ENCODE results near the gene ZMIZ2.

DNA sequence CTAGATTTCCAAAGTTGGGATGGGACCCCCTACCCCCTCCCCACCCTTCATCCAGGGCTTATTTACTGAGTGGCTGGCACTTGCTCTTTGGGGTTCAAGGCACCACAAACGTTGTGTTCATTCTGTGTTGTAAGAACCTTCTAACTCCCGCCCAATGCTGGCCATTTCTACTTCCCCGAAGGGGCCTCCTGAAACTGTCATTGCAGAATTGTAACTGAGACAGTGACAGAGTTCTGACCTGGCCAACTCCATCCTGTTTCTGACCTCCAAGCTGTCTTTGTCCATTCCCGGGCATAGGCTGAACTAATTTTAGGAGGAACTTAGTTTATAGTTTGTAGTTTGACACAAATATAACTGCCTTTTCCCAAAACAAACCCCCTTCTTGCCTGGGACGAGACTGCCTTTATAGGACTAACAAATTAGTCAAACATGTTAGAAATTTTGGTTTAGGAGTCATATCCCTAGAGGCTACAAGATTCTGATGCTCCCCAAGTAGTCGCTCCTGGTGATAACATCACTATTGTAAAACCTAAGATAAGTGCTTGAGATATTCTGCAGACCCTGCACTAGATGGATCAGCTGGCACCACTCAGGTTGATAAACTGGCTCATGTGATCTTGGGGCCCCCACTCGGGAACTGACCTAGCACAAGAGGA lies 34.8 kb upstream of the ZMIZ2 start:
- TF ChIP-seq, protein P1, sequence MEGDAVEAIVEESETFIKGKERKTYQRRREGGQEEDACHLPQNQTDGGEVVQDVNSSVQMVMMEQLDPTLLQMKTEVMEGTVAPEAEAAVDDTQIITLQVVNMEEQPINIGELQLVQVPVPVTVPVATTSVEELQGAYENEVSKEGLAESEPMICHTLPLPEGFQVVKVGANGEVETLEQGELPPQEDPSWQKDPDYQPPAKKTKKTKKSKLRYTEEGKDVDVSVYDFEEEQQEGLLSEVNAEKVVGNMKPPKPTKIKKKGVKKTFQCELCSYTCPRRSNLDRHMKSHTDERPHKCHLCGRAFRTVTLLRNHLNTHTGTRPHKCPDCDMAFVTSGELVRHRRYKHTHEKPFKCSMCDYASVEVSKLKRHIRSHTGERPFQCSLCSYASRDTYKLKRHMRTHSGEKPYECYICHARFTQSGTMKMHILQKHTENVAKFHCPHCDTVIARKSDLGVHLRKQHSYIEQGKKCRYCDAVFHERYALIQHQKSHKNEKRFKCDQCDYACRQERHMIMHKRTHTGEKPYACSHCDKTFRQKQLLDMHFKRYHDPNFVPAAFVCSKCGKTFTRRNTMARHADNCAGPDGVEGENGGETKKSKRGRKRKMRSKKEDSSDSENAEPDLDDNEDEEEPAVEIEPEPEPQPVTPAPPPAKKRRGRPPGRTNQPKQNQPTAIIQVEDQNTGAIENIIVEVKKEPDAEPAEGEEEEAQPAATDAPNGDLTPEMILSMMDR (conservative IDR thresholded peaks at IDR 0.05 in 1 of 2, IDR thresholded peaks at IDR 0.05 in 1 of 2; ENCODE audit: low read depth in 1 of 2, low read length in 2 of 2): no peak
- TF ChIP-seq EZH2 (IDR thresholded peaks at IDR 0.05; ENCODE audit: low read length, missing control alignments): no peak
